RPMI7951 (cell line): Measurements from ENCODE around the gene TEX53. TPM values are rescaled to one million over a fixed set of nuclear protein-coding genes. Genes with fewer than 3 reads are reported as not detected.

ENCODE experiments used
- DNase-seq: peaks from one replicate; pipeline ENCODE4 v3.0.0-alpha.2; 2012; ENCODE audit warnings: low read depth
- total RNA-seq: library from RNA; depleted of rRNA; stranded (reverse); fragments of >200 nt; shearing (Covaris generic); gene quantifications from 2 replicates; pipeline ENCODE4 v1.2.3, GENCODE V29; 2014; rRNA removed

Gene TEX53
- total RNA-seq = not detected in 2 replicates

DNA sequence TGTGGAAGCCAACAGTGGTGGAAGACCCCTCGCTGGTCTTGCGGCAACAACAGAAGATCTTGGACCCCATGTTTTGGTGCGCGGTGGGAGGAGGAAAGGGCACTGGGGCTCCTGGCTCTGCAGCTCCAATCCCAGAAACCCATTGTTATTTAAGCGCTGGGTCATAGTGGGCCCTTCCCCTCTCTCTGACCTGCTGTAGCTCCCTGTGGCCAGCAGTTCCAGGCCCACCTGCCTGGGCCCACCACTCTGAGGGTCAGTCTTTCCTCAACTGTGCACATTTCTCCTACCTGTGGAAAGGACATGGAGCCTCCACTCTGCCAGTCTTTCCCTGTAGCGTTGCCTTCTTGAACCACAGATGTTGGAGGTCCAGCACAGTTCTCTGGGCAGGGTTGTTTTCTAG is at the start of gene TEX53:
Gene TEX53 (minus strand): TSS at position 101 of the 400 bp plus-strand sequence. CDS start 31 bp downstream, at position 70.
- no peak for DNase-seq

GRCh38 chr9:114706711-114707110 is 49.1 kb upstream of the TEX53 start:
- DNase-seq = no peak

- peak; percentile 51 for DNase-seq
These were observed 44.4 kb upstream of the TEX53 start for GRCh38 chr9:114701988-114702387.

DNA sequence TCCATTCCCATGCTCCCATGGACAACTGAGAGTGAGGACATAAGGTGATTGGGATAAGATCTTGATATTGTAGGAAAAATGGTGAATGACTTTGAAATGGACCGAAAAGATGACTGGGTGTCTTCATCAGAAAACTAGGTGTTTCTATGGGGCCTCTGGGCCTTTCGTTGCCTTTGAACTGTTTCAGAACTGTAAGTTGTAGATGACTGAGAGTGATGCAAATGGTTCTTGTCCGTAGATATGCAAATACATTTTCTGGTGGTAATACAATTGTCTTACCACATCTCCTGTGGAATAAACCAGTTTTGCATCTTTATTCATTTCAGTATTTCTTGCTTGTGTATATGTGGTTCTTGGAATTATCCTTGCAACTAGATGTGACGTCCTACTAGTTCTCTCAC is 40.3 kb upstream of the TEX53 start:
- no peak for DNase-seq

- peak; percentile 84 for DNase-seq
These were observed 39.4 kb upstream of the TEX53 start for GRCh38 chr9:114696814-114697544.

DNA sequence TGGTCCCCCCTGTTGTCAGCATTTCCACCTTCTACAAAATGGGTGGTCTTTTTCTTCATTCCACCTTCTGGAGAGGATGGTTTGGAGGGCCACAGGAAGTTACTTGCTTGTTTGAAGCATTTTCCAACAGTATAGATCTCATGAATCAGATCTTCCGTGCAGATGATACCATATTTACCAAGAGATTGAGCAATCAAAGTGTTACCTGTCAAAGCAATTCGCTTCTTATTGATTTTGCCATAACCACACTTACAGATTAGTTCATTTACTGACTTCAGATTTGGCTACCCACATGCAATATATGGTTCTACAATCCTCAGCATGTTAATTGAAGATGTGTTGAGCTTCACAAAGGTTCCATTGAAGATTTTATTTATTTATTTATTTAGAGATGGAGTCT is 38.3 kb upstream of the TEX53 start:
- DNase-seq = no peak

GRCh38 chr9:114694719-114695269 is 37.2 kb upstream of the TEX53 start:
- DNase-seq = no peak

GRCh38 chr9:114694146-114694545 is 36.5 kb upstream of the TEX53 start:
- DNase-seq = peak; percentile 82

DNA sequence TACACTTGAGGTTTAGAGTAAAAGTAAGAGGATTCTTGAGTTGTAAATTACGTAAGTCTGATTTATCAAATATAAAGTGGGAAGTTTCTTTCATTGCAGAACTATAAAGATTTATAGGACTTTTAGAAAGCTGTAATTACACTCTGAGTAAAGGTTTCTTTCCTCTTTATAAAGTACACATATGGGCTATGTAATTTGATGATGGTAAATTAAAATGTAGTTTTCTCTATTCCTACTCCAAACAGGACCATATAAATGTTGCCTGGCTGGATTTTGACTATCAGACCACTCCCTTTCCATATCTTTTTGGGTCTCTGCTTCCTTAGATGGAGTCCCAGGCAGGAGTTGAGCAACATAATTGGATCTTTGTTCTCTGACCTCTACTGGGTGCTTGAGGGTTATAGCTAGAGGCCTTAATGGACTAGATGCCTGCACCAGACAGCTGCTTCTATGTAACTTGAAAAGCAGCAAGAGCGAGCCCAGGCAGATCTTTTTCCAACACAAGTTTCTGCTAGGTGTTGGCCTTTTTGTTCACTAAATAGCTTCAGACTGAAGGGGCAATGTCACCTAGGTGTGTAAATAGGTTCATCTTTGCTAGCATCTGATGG is 35.7 kb upstream of the TEX53 start:
- DNase-seq = no peak

DNA sequence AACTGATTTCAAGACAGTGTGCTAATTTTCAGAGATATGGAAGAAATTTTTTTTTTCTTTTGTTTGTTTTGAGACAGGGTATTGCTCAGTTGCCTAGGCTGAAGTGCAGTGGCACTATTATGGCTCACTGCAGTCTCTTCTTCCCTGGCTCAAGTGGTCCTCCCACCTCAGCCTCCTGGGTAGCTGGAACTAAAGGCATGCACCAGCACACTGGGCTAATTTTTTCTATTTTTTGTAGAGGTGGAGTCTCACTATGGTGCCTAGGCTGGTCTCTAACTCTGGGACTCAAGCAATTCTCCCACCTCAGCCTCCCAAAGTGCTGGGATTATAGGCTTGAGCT is 34.3 kb upstream of the TEX53 start:
- no peak for DNase-seq

- peak; percentile 96 for DNase-seq
These were observed 33.7 kb upstream of the TEX53 start for GRCh38 chr9:114691046-114691955.

GRCh38 chr9:114690308-114690707 is 32.7 kb upstream of the TEX53 start:
- DNase-seq = no peak

DNA sequence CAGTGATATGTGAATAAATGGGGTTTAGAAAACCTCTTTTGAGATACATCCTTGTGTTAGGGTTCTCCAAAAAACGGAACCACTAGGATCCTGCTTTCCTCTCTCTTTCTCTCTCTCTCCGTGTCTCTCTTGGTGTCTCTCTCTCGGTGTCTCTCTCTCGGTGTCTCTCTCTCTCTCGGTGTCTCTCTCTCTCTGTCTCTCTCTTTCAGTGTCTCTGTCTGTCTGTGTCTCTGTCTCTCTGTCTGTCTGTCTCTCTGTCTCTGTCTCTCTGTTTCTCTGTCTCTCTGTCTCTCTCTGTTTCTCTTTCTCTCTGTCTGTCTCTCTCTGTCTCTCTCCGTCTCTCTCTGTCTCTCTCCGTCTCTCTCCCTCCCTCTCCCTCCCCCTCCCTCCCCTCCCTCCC is 32.2 kb upstream of the TEX53 start:
- DNase-seq = no peak

DNA sequence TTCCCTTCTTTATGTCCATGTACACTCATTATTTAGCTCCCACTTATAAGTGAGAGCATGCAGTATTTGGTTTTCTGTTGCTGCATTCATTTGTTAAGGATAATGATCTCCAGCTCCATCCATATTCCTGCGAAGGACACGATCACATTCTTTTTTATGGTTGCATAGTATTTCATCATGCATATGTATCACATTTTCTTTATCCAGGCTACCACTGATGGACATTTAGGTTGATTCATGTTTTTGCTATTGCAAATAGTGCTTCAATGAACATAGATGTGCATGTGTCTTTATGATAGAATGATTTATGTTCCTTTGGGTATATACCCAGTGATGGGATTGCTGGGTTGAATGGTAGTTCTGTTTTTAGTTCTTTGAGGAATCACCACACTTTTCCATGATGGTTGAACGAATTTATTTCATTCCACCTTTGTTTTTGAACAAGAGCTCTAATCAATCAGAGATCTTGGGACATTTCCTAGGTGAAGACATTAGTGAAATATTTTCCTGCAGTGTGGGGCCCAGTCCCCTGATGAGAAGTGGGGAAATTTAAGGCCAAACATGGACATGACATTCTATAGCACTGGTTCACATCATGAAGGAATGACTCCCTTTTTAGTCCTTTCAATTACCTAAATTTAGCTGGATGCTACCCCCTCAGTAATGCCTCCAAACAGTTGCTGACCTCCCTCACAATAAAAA is 31.5 kb upstream of the TEX53 start:
- DNase-seq = no peak

DNA sequence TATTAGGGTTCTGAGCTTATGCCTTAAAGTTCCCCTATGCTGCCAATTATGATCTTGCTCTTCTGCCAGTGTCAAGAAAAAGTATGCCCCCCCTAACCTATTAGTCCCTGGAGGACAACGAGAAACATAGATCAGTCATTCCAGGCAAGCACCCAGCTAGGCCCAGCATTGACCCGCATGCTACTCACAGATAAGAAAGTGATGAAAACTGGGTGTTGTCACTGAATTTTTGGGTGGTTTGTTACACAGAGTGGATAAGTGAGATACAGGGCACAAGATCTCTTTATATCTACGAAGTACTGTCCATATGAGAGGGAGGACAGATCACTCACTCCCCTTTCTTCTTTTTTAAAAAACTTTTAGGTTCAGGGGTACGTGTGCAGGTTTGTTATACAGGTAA is 30.8 kb upstream of the TEX53 start:
- no peak for DNase-seq

- no peak for DNase-seq
These were observed 29.4 kb upstream of the TEX53 start for GRCh38 chr9:114687034-114687433.

DNA sequence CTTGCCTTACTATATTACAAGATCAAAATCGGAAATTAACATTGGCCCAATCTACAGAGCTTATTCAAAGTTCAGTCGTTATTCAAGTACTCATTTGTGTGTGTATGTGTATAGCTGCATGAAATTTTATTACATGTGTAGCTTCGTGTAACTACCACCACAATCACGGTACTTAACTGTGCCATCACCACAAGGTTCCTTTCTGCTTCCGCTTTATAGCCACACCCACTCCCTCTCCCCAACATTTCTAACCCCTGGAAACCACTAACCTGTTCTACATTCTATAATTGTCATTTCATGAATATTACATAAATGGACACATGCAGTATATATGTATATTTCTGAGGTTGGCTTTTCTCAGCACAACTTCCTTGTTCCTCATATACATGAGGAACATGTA is 28.3 kb upstream of the TEX53 start:
- DNase-seq = no peak

GRCh38 chr9:114684036-114684435 is 26.4 kb upstream of the TEX53 start:
- DNase-seq = no peak

DNA sequence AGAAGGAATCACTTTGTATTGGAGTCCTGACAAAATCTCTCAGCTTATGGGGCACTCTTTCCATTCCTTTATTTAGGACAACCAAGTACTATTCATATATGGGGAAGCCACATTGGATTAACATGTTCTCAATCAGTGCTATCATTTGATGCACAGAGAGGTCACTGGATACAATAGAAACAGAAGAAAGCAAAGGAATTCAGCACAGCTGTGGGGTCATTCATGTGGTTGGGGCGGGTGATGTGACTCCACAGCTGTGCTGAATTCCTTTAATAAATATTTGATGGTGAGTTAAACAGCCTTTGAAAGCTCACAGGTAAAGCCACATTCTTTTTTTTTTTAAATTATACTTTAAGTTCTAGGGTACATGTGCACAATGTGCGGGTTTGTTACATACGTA is 25.2 kb upstream of the TEX53 start:
- DNase-seq = no peak

- peak; percentile 79 for DNase-seq
These were observed 24.2 kb upstream of the TEX53 start, which contains the start of gene TEX48 for GRCh38 chr9:114681594-114682332. TSS of gene TEX48 (minus strand) at chr9:114682192. CDS start at chr9:114671723, 10,469 bp downstream.
